ENCODE results near the gene VPREB1. TPM values are rescaled to one million over a fixed set of nuclear protein-coding genes. Genes with fewer than 3 reads are reported as not detected.

The VPREB1 gene
- total and polyA plus RNA-seq, 2 donors (not counting 1 experiment from before 2014, with no cell fraction given) = not detected

GRCh38 chr22:22226448-22227187 lies 18.0 kb upstream of the VPREB1 start:
- no peaks in the 10 kb centered on the region for H3K27me3 ChIP-seq (ENCODE audit: control insufficient read depth, insufficient read depth, low read length)
- H3K9ac ChIP-seq (ENCODE audit: insufficient read depth, low read length) = no peak overlapping the region
- no peaks in the 10 kb centered on the region for H3K36me3 ChIP-seq (ENCODE audit: control insufficient read depth, insufficient read depth, low read length)
- no peaks in the 10 kb centered on the region for H3K4me1 ChIP-seq (ENCODE audit: control insufficient read depth, extremely low read depth, insufficient read depth, low read length)
- no peak overlapping the region for H2AFZ ChIP-seq (ENCODE audit: low read length)
- H3K4me2 ChIP-seq (ENCODE audit: extremely low read depth, insufficient read depth, low read length) = no peak overlapping the region
- no peak overlapping the region for H3K27ac ChIP-seq (ENCODE audit: insufficient read depth, low read length)
- H3K79me2 ChIP-seq (ENCODE audit: control insufficient read depth, insufficient read depth, low read length) = no peaks in the 10 kb centered on the region
- H3K9me3 ChIP-seq (ENCODE audit: control insufficient read depth, insufficient read depth, low read depth, low read length) = no peaks in the 10 kb centered on the region
- TF ChIP-seq CTCF (conservative IDR thresholded peaks at IDR 0.05 in 1 of 2, IDR thresholded peaks at IDR 0.05 in 1 of 2; ENCODE audit: low read depth in 1 of 2, low read length in 2 of 2) (no peak), EZH2 (IDR thresholded peaks at IDR 0.05; ENCODE audit: low read length, missing control alignments) (no peak)
- no peaks in the 10 kb centered on the region for H4K20me1 ChIP-seq (ENCODE audit: control insufficient read depth, extremely low read depth, insufficient read depth, low read length)
- DNase-seq (ENCODE audit: low read depth in 2 of 2) = no peak
- H3K4me3 ChIP-seq (replicated peaks in 1 of 4; ENCODE audit: control extremely low read depth in 1 of 4, insufficient read depth in 1 of 4, low read depth in 3 of 4, low read length in 4 of 4) = no peak overlapping the region

GRCh38 chr22:22228421-22228820 lies 16.2 kb upstream of the VPREB1 start:
- Histone ChIP-seq H3K27ac (ENCODE audit: insufficient read depth, low read length) (no peak overlapping the region), H4K20me1 (ENCODE audit: control insufficient read depth, extremely low read depth, insufficient read depth, low read length) (no peaks in the 10 kb centered on the region), H3K9ac (ENCODE audit: insufficient read depth, low read length) (no peak overlapping the region), H3K4me2 (ENCODE audit: extremely low read depth, insufficient read depth, low read length) (no peak overlapping the region), H3K4me1 (ENCODE audit: control insufficient read depth, extremely low read depth, insufficient read depth, low read length) (no peaks in the 10 kb centered on the region), H3K4me3 (replicated peaks in 1 of 4; ENCODE audit: control extremely low read depth in 1 of 4, insufficient read depth in 1 of 4, low read depth in 3 of 4, low read length in 4 of 4) (no peak overlapping the region), H2AFZ (ENCODE audit: low read length) (no peak overlapping the region), H3K9me3 (ENCODE audit: control insufficient read depth, insufficient read depth, low read depth, low read length) (no peaks in the 10 kb centered on the region), H3K27me3 (ENCODE audit: control insufficient read depth, insufficient read depth, low read length) (no peaks in the 10 kb centered on the region), H3K79me2 (ENCODE audit: control insufficient read depth, insufficient read depth, low read length) (no peaks in the 10 kb centered on the region), H3K36me3 (ENCODE audit: control insufficient read depth, insufficient read depth, low read length) (no peaks in the 10 kb centered on the region)
- DNase-seq (ENCODE audit: low read depth in 2 of 2) = no peak
- TF ChIP-seq EZH2 (IDR thresholded peaks at IDR 0.05; ENCODE audit: low read length, missing control alignments) (no peak), CTCF (conservative IDR thresholded peaks at IDR 0.05 in 1 of 2, IDR thresholded peaks at IDR 0.05 in 1 of 2; ENCODE audit: low read depth in 1 of 2, low read length in 2 of 2) (no peak)

GRCh38 chr22:22228921-22229320 lies 15.7 kb upstream of the VPREB1 start:
- no peaks in the 10 kb centered on the region for H4K20me1 ChIP-seq (ENCODE audit: control insufficient read depth, extremely low read depth, insufficient read depth, low read length)
- H3K27me3 ChIP-seq (ENCODE audit: control insufficient read depth, insufficient read depth, low read length) = no peaks in the 10 kb centered on the region
- no peaks in the 10 kb centered on the region for H3K36me3 ChIP-seq (ENCODE audit: control insufficient read depth, insufficient read depth, low read length)
- H3K4me1 ChIP-seq (ENCODE audit: control insufficient read depth, extremely low read depth, insufficient read depth, low read length) = no peaks in the 10 kb centered on the region
- no peaks in the 10 kb centered on the region for H3K9me3 ChIP-seq (ENCODE audit: control insufficient read depth, insufficient read depth, low read depth, low read length)
- H3K4me3 ChIP-seq (replicated peaks in 1 of 4; ENCODE audit: control extremely low read depth in 1 of 4, insufficient read depth in 1 of 4, low read depth in 3 of 4, low read length in 4 of 4) = no peak overlapping the region
- H3K9ac ChIP-seq (ENCODE audit: insufficient read depth, low read length) = no peak overlapping the region
- no peak overlapping the region for H3K27ac ChIP-seq (ENCODE audit: insufficient read depth, low read length)
- H3K4me2 ChIP-seq (ENCODE audit: extremely low read depth, insufficient read depth, low read length) = no peak overlapping the region
- DNase-seq (ENCODE audit: low read depth in 2 of 2) = no peak
- no peak for TF ChIP-seq CTCF (conservative IDR thresholded peaks at IDR 0.05 in 1 of 2, IDR thresholded peaks at IDR 0.05 in 1 of 2; ENCODE audit: low read depth in 1 of 2, low read length in 2 of 2)
- TF ChIP-seq EZH2 (IDR thresholded peaks at IDR 0.05; ENCODE audit: low read length, missing control alignments) = no peak
- no peak overlapping the region for H2AFZ ChIP-seq (ENCODE audit: low read length)
- no peaks in the 10 kb centered on the region for H3K79me2 ChIP-seq (ENCODE audit: control insufficient read depth, insufficient read depth, low read length)

Measured in fibroblast of lung (primary cell).